ENCODE data around the gene GLRX2. TPM values are rescaled to one million over a fixed set of nuclear protein-coding genes. Genes with fewer than 3 reads are reported as not detected.

GLRX2 gene
- total RNA-seq, 1 experiment from 2014 or later: 74.2 TPM

- POLR2A ChIA-PET: interaction anchor here (0.6 to 3.7 kb wide), 7 partner anchors 8 to 38 kb away, joined by 3 to 21 read pairs (median 10); partner anchors contain the start of genes GLRX2, RO60 and UCHL5
- no peaks in the 10 kb centered on the region for H3K27me3 Mint-ChIP-seq (ENCODE audit: insufficient read depth, unreplicated experiment)
- no peak for DNase-seq (ENCODE audit: unreplicated experiment)
- H3K4me3 Mint-ChIP-seq (ENCODE audit: unreplicated experiment): no peak overlapping the region
- intact Hi-C loops (cut with micrococcal nuclease): no loop called here
- H3K36me3 Mint-ChIP-seq (ENCODE audit: insufficient read depth, unreplicated experiment): peaks cover 26% of the 10 kb centered on the region
- TF ChIP-seq CTCF (IDR thresholded peaks at IDR 0.05; ENCODE audit: unreplicated experiment): no peak
- CTCF ChIA-PET: interaction anchor here (0.6 to 1.4 kb wide), 2 partner anchors 9 to 12 kb away, joined by 3 to 5 read pairs; partner anchors contain the start of gene UCHL5
- H3K9me3 Mint-ChIP-seq (ENCODE audit: unreplicated experiment): no peaks in the 10 kb centered on the region
- H3K4me1 Mint-ChIP-seq (ENCODE audit: insufficient read depth, unreplicated experiment): peaks cover 13% of the 10 kb centered on the region
- H3K27ac Mint-ChIP-seq (ENCODE audit: low read depth, unreplicated experiment): no peak overlapping the region
- no TSS peak for BruUV-seq (replicated peaks)
Observed at GRCh38 chr1:193070386-193070753, 34.8 kb downstream of the GLRX2 start.

GRCh38 chr1:193069748-193070385 is 35.3 kb downstream of the GLRX2 start:
- DNase-seq (ENCODE audit: unreplicated experiment): peak; percentile 50
- Mint-ChIP-seq H3K4me3 (ENCODE audit: unreplicated experiment) (no peak overlapping the region), H3K27ac (ENCODE audit: low read depth, unreplicated experiment) (no peak overlapping the region), H3K4me1 (ENCODE audit: insufficient read depth, unreplicated experiment) (peaks cover 13% of the 10 kb centered on the region), H3K27me3 (ENCODE audit: insufficient read depth, unreplicated experiment) (no peaks in the 10 kb centered on the region), H3K36me3 (ENCODE audit: insufficient read depth, unreplicated experiment) (peaks cover 26% of the 10 kb centered on the region), H3K9me3 (ENCODE audit: unreplicated experiment) (no peaks in the 10 kb centered on the region)
- CTCF ChIA-PET: interaction anchor here (0.6 to 1.4 kb wide), 4 partner anchors 9 to 1674 kb away, joined by 3 to 5 read pairs (median 3); partner anchors contain the start of gene UCHL5
- TF ChIP-seq CTCF (IDR thresholded peaks at IDR 0.05; ENCODE audit: unreplicated experiment): peak; percentile 28
- POLR2A ChIA-PET: interaction anchor here (0.6 to 3.7 kb wide), 5 partner anchors 8 to 35 kb away, joined by 3 to 21 read pairs (median 17); partner anchors contain the start of genes GLRX2, RO60 and UCHL5
- BruUV-seq (replicated peaks): no TSS peak
- intact Hi-C loops (cut with micrococcal nuclease): no loop called here

- ChIA-PET CTCF (no interaction called here), POLR2A (interaction anchor here (0.6 to 1.5 kb wide), 2 partner anchors 9 to 254 kb away, joined by 3 to 5 read pairs; partner anchors contain the start of genes RO60 and UCHL5)
- intact Hi-C loops (cut with micrococcal nuclease): no loop called here
- no peak for DNase-seq (ENCODE audit: unreplicated experiment)
- TF ChIP-seq CTCF (IDR thresholded peaks at IDR 0.05; ENCODE audit: unreplicated experiment): no peak
- no peak overlapping the region for H3K4me3 Mint-ChIP-seq (ENCODE audit: unreplicated experiment)
- no peaks in the 10 kb centered on the region for H3K27me3 Mint-ChIP-seq (ENCODE audit: insufficient read depth, unreplicated experiment)
- H3K9me3 Mint-ChIP-seq (ENCODE audit: unreplicated experiment): no peaks in the 10 kb centered on the region
- H3K36me3 Mint-ChIP-seq (ENCODE audit: insufficient read depth, unreplicated experiment): peaks cover 19% of the 10 kb centered on the region
- H3K4me1 Mint-ChIP-seq (ENCODE audit: insufficient read depth, unreplicated experiment): peaks cover 13% of the 10 kb centered on the region
- no peak overlapping the region for H3K27ac Mint-ChIP-seq (ENCODE audit: low read depth, unreplicated experiment)
- BruUV-seq (replicated peaks): no TSS peak
Observed at GRCh38 chr1:193068013-193068412, 37.2 kb downstream of the GLRX2 start.

- Mint-ChIP-seq H3K9me3 (ENCODE audit: unreplicated experiment) (no peaks in the 10 kb centered on the region), H3K4me3 (ENCODE audit: unreplicated experiment) (no peak overlapping the region), H3K36me3 (ENCODE audit: insufficient read depth, unreplicated experiment) (peaks cover 14% of the 10 kb centered on the region), H3K4me1 (ENCODE audit: insufficient read depth, unreplicated experiment) (peaks cover 13% of the 10 kb centered on the region), H3K27me3 (ENCODE audit: insufficient read depth, unreplicated experiment) (no peaks in the 10 kb centered on the region), H3K27ac (ENCODE audit: low read depth, unreplicated experiment) (peak overlapping the region; percentile 8)
- intact Hi-C loops (cut with micrococcal nuclease): no loop called here
- POLR2A ChIA-PET: interaction anchor here (0.7 kb wide), 1 partner anchor 254 kb away, joined by 5 read pairs; no protein-coding TSS in a partner anchor
- no TSS peak for BruUV-seq (replicated peaks)
- no peak for TF ChIP-seq CTCF (IDR thresholded peaks at IDR 0.05; ENCODE audit: unreplicated experiment)
- CTCF ChIA-PET: interaction anchor here (0.6 to 0.8 kb wide), 3 partner anchors 17 to 456 kb away, joined by 3 to 5 read pairs (median 3); no protein-coding TSS in a partner anchor
- no peak for DNase-seq (ENCODE audit: unreplicated experiment)
Observed at GRCh38 chr1:193066606-193067005, 38.6 kb downstream of the GLRX2 start.
